Measurements from ENCODE around the gene SNRNP70. TPM values are rescaled to one million over a fixed set of nuclear protein-coding genes. Genes with fewer than 3 reads are reported as not detected.

The SNRNP70 gene
- total and polyA plus RNA-seq, 2 experiments from 2014 or later, result 243 to 361 TPM

GRCh38 chr19:49056101-49056901, 28.9 kb upstream of the SNRNP70 start:
- Mint-ChIP-seq H3K36me3 (ENCODE audit: low read depth) (no peaks in the 10 kb centered on the region), H3K9me3 (no peaks in the 10 kb centered on the region; the same call in 2 of the 3 replicates), H3K4me3 (peak overlapping the region; percentile 73), H3K27ac (no peak overlapping the region), H3K4me1 (peaks cover 11% of the 10 kb centered on the region), H3K27me3 (ENCODE audit: insufficient read depth, low read depth, poor library complexity) (peaks cover 57% of the 10 kb centered on the region)
- peak overlapping the region; percentile 90 for H2AFZ ChIP-seq
- H3K79me2 ChIP-seq (replicated peaks; ENCODE audit: insufficient read depth), result no peaks in the 10 kb centered on the region
- H3K4me1 ChIP-seq (ENCODE audit: insufficient read depth), result peaks cover 9% of the 10 kb centered on the region; the same call in 1 of the 2 replicates
- peak overlapping the region; percentile 95 for H3K4me2 ChIP-seq
- peaks cover 63% of the 10 kb centered on the region for H3K27me3 ChIP-seq (ENCODE audit: insufficient read depth)
- H3K27ac ChIP-seq (ENCODE audit: low read depth), result no peak overlapping the region
- H3F3A ChIP-seq (replicated peaks; ENCODE audit: low read depth), result no peaks in the 10 kb centered on the region
- no peaks in the 10 kb centered on the region for H3K36me3 ChIP-seq (ENCODE audit: insufficient read depth)
- peak overlapping the region; percentile 73 for H3K4me3 ChIP-seq
- TF ChIP-seq EZH2phosphoT487 (IDR thresholded peaks at IDR 0.05; ENCODE audit: unreplicated experiment), result no peak
- no peak for TF ChIP-seq STAT1 (IDR thresholded peaks at IDR 0.05; ENCODE audit: unreplicated experiment)
- peak; percentile 54 for TF ChIP-seq EZH2 (IDR thresholded peaks at IDR 0.05; ENCODE audit: low read depth, unreplicated experiment)
- no peak for TF ChIP-seq CREB1 (CRISPR knock-in tag; IDR thresholded peaks at IDR 0.05; ENCODE audit: low read depth)
- TF ChIP-seq JUNB (IDR thresholded peaks at IDR 0.05; ENCODE audit: unreplicated experiment), result no peak
- TF ChIP-seq NANOG (IDR thresholded peaks at IDR 0.05; ENCODE audit: borderline replicate concordance), result no peak
- no peak for TF ChIP-seq ZNF462 (CRISPR knock-in tag; IDR thresholded peaks at IDR 0.05)
- TF ChIP-seq CTCF (conservative IDR thresholded peaks at IDR 0.05; ENCODE audit: low read depth in 2 of 2), result peak; percentile 22 to 34
- TF ChIP-seq POLR2AphosphoS5 (IDR thresholded peaks at IDR 0.05; ENCODE audit: low read depth), result peak; percentile 45
- TF ChIP-seq ZNF114 (CRISPR knock-in tag; IDR thresholded peaks at IDR 0.05), result no peak
- TF ChIP-seq REST (IDR thresholded peaks at IDR 0.05; ENCODE audit: unreplicated experiment), result no peak
- no peak for TF ChIP-seq ETS1 (IDR thresholded peaks at IDR 0.05)
- TF ChIP-seq ZNF331 (CRISPR knock-in tag; IDR thresholded peaks at IDR 0.05; ENCODE audit: low read depth), result no peak
- peak; percentile 76 for DNase-seq (ENCODE audit: low spot score)
- no peaks in the 10 kb centered on the region for H4K20me1 ChIP-seq (replicated peaks; ENCODE audit: insufficient read depth)
- peak; percentile 78 for ATAC-seq
- H3K9me2 ChIP-seq (ENCODE audit: insufficient read depth), result no peaks in the 10 kb centered on the region

Measured in GM23338 (cell line).